Neutrophil (primary cell): Measurements from ENCODE around the gene RXRG.

Experiments used
- H3K27ac ChIP-seq: fragments of 200-600 bp; sonication (generic); 2 replicates; pipeline ENCODE4 v1.5.1; 2016; ENCODE audit warnings: mild to moderate bottlenecking, moderate library complexity
- H3K27me3 ChIP-seq: fragments of 200-600 bp; sonication (generic); 2 replicates; pipeline ENCODE4 v1.6.0; 2016; ENCODE audit warnings: mild to moderate bottlenecking
- H3K36me3 ChIP-seq: fragments of 200-600 bp; sonication (generic); 2 replicates; pipeline ENCODE4 v1.5.1; 2017
- H3K4me1 ChIP-seq, 2 experiments: fragments of 200-600 bp in 1 of 2; sonication (generic) in 1 of 2; 1 replicate in 1 of 2; 2 replicates in 1 of 2; pipeline versions ENCODE4 v1.5.1 to v1.6.1; 2013 to 2016; ENCODE audit warnings: low read depth in 1 of 2, low read length in 1 of 2, mild to moderate bottlenecking in 1 of 2, moderate library complexity in 1 of 2; ENCODE audit not compliant: control insufficient read depth in 1 of 2, insufficient read depth in 1 of 2
- H3K4me3 ChIP-seq, 2 experiments: fragments of 200-600 bp in 1 of 2; sonication (generic) in 1 of 2; 1 replicate in 1 of 2; 2 replicates in 1 of 2; pipeline ENCODE4 v1.5.1; 2013 to 2016; ENCODE audit warnings: low read depth in 1 of 2, low read length in 1 of 2, mild to moderate bottlenecking in 1 of 2, moderate library complexity in 1 of 2
- H3K9me3 ChIP-seq: fragments of 200-600 bp; sonication (generic); 2 replicates; pipeline ENCODE4 v1.5.1; 2016
- CTCF ChIP-seq: fragments of 200-600 bp; sonication (generic); IDR thresholded peaks from 2 replicates; pipeline ENCODE4 v1.5.1; 2016; ENCODE audit warnings: antibody characterized with exemption

The RXRG gene

GRCh38 chr1:165356876-165357275 lies 88.0 kb downstream of the RXRG start:
- Histone ChIP-seq H3K36me3 (no peaks in the 10 kb centered on the region), H3K4me3 (no peak overlapping the region), H3K27me3 (peaks cover 100% of the 10 kb centered on the region), H3K27ac (no peak overlapping the region), H3K9me3 (no peaks in the 10 kb centered on the region), H3K4me1 (no peaks in the 10 kb centered on the region)
- TF ChIP-seq CTCF, result no peak

GRCh38 chr1:165355977-165356811 lies 88.7 kb downstream of the RXRG start, which contains the start of gene LMX1A:
LMX1A (minus strand) TSS chr1:165356715; CDS start chr1:165355559, 1,156 bp downstream.
- Histone ChIP-seq H3K27me3 (peaks cover 100% of the 10 kb centered on the region), H3K4me1 (no peaks in the 10 kb centered on the region), H3K4me3 (no peak within 1 kb of the TSS), H3K27ac (no peak within 1 kb of the TSS), H3K9me3 (no peaks in the 10 kb centered on the region), H3K36me3 (no peaks in the 10 kb centered on the region)
- no peak for TF ChIP-seq CTCF

- no peak overlapping the region for H3K27ac ChIP-seq
- H3K27me3 ChIP-seq, result peaks cover 100% of the 10 kb centered on the region
- no peaks in the 10 kb centered on the region for H3K36me3 ChIP-seq
- no peaks in the 10 kb centered on the region for H3K9me3 ChIP-seq
- no peak for TF ChIP-seq CTCF
- no peak overlapping the region for H3K4me3 ChIP-seq
- H3K4me1 ChIP-seq, result no peaks in the 10 kb centered on the region
Measured at GRCh38 chr1:165355139-165355976, 89.6 kb downstream of the RXRG start.

GRCh38 chr1:165354739-165355138 lies 90.2 kb downstream of the RXRG start:
- no peaks in the 10 kb centered on the region for H3K4me1 ChIP-seq
- H3K27ac ChIP-seq, result no peak overlapping the region
- H3K4me3 ChIP-seq, result no peak overlapping the region
- no peak for TF ChIP-seq CTCF
- peaks cover 100% of the 10 kb centered on the region for H3K27me3 ChIP-seq
- no peaks in the 10 kb centered on the region for H3K9me3 ChIP-seq
- no peaks in the 10 kb centered on the region for H3K36me3 ChIP-seq

GRCh38 chr1:165353731-165354671 lies 90.9 kb downstream of the RXRG start:
- no peaks in the 10 kb centered on the region for H3K9me3 ChIP-seq
- no peak overlapping the region for H3K27ac ChIP-seq
- no peaks in the 10 kb centered on the region for H3K4me1 ChIP-seq
- H3K36me3 ChIP-seq, result no peaks in the 10 kb centered on the region
- no peak for TF ChIP-seq CTCF
- no peak overlapping the region for H3K4me3 ChIP-seq
- H3K27me3 ChIP-seq, result peaks cover 100% of the 10 kb centered on the region
